DMS53 (cell line): Measurements from ENCODE around the gene EXOSC7.
A peak's percentile ranks its signal among the peaks of the same experiment; 100 is the strongest.
"Not testable (repeated sequence)": the region's sequence is repeated elsewhere in the genome, so short reads cannot be mapped to it uniquely, and the experiment has no call there.

Experiments used
- DNase-seq: peaks from one replicate; lab custom pipeline; 2025; lab: John Stamatoyannopoulos, UW

EXOSC7 gene

DNA sequence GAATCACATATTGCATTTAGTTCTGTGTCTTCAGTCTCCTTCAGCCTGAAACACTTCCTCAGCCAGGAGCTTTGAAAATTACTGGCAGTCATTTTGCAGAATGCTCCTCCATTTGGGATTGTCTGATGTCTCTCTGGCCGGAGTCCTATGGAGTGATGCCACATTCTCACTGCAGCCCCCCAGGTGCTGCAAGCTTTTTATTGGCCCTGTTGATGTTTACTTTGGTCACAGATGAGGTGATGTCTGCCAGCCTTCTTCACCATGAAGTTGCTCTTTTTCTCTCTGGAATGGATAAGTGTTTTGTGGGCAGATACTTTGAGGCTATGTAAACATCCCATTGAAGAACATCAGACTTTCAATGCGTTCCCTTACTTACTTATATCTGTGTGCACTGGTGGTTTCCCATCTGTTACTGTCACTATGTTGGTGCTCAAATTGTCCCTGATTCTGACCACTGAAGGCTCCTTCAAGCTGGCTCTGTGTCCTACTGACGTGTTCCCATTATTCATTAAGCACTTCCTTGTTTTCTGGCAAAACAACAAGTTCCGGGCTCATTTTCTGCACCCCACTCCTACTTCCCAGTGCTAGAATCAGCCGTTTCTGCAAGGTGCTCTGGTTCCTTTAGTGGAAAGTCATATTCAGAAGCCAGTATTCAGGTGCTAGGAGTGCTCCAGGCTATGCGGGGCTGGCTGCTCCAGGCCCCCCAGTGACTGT is 48.7 kb downstream of the EXOSC7 start:
- DNase-seq = peak; percentile 25

DNA sequence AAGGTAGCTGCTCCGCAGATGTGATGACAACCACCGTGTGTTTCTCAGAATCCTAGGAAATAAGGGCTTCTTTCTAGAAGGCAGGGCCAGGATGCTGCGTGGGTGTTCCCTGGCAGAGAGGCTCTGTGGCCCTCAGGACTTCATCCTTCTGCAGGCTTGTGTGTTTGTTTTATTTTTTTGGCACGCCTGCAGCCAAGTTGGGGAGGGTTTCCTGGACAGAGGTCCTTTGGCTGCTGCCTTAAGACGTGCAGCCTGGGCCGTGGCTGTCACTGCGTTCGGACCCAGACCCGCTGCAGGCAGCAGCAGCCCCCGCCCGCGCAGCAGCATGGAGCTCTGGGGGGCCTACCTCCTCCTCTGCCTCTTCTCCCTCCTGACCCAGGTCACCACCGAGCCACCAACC is 50.0 kb downstream of the EXOSC7 start, which contains the start of gene CLEC3B:
CLEC3B (plus strand) TSS at position 266 of the 400 bp plus-strand sequence; CDS start at position 326, 60 bp downstream.
- no peak for DNase-seq

DNA sequence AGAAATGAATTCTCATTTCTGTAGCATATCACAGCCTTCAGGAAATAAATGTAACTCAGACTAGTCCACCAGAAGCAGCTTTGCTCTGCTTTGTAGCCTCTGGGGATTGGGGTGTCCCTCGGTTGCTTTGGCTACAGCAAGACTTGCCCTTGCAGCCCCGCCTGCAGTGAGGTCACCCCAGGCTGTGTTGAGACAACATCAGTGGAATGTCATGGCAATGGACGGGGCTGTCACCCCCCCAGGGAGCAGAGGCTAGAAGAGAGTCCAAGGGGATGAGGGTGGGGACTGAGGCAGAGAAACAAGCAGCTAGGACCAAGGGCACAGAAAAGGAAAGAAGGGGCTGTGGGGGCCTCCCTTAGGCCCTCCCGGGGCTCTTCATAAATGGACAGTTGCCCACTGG is 50.9 kb downstream of the EXOSC7 start:
- no peak for DNase-seq

DNA sequence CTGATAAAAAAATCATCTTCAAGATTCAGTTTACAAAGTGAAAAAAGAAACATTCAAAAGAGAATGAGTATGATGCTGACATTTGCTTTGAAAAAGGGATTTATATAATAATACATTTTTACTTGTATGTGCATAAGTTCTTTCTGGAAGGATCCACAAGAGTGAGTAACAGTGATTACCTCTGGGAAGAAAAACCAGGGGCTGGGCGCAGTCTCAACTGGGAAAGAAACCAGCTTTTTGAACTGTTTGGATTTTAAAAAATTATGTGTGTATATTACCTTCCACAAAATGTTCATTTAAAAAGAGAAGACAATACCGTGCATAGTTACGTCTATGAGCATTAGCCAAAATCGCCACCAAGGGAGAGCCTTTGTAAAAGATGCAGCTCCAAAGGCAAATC is 51.4 kb downstream of the EXOSC7 start:
- DNase-seq = no peak

DNA sequence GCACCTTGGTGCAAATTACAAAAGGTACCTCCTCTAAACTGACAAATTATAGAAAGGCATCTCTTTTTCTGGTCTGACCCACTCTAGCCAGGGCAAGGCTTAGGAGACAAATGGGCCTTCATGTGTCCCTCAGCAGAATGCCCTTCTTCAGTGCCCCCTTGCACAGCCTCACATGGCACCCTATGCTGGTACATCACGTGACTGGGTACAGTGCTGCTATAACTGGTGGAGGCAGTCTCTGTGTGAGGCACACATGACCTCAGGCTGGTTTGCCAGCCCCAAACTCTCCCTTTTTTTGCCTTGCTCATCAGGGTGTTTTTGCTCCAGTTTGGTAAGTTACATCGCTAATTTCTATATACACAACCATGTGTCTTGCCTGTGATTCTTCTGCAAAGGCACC is 53.2 kb downstream of the EXOSC7 start:
- DNase-seq = no peak

DNA sequence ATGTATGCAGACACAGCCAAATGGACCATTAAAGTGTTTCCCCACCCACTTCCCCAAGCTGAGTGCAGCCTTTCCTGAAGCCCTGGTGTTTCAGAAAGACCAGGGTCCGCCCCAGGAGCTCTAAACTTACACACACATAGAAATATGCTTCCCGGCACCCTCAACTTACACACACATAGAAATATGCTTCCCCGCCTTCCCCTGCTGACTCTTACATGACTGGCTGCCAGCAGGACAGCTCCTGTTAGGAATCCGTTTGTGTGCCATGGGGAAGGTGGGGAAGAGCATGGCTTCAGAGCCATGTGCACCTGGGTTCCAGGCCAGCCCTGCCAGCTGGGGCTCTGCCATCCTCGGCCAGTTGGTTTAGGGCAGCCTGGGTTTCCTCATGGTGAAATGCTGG is 53.6 kb downstream of the EXOSC7 start:
- DNase-seq = no peak

DNA sequence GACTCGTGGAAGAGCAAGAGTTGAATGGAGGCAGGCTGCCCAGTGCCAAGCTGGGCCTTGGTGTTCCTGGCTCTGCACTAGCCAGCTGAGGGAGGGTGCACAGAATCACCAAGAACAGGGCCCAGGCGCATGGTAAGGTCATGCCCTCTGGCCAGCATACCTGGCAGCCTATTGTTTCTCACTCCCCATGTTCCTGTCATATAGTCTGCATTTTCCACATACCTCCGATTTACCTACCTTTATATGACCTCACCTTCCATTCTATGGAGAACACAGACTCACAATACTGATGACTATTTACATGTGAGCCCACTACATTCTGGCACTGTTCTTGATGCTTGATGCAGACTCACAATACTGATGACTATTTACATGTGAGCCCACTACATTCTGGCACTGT is 55.5 kb downstream of the EXOSC7 start:
- no peak for DNase-seq

DNA sequence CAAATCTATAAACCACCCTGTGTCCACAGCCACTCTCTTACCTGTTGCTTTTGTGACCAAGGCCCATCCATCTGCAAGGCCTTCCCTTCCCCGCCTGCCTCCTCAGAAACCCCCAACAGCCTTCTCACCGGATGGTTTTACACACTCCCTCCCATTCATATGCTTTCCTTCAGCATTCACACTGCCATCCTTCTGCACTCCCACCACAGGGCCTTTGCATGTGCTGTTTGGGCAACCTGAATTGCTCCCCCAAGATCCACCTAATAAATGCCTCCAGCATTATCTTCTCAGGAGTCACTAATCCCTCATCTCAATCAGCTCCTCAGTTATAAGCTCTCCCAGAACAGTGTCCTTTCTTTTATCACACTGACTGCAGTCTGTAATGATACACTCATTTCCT is 56.1 kb downstream of the EXOSC7 start:
- no peak for DNase-seq

DNA sequence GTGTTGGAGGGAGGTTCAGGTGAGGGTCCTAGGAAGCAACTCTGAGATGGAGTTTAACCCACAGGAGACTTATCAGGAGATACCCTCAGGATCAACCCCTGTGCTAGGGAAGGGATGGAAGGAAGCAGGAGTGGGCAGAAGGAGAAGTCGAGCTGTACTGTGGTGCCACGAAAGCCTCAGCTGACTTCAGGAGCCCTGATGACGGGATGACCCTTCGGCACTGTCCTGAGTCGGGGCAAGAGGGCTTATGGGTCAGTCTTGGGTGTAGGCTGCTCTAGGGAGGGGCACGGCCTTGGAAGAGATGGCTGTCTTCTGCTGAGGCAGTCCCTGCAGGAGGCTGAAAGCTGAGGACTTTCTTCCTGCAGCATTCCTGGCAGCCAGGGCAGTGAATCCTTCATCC is 57.7 kb downstream of the EXOSC7 start:
- no peak for DNase-seq

DNA sequence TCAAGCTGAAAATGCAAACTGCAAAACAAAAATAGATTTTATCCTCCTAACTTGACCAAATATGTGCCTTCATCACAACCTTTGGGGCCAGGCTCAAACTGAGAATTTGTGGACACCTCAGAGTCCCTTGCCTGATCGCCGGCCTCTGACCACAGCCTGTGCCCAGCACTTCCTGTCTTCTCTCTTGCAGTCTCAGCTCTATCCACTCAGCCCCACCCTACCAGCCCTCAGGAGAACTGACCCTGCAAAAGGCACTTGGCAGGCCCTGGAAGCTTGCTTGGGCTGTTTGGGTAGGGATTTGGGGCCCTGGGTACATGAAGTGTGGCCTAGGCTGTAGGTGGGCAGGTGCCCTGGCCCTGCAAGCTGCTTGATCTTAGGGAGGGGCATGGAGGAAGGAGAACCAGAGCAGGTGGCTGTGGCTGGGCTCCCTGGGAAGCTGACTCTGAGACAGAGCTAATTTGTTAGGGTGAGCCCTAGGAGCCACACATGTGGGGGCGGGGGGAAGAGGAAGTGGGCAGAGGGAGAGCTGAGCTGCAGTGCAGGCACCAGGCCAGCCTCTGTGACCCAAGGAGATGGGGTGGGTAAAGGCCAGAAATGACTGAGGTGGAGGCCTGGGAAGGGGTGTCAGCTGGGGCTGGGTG is 58.7 kb downstream of the EXOSC7 start:
- no peak for DNase-seq

DNA sequence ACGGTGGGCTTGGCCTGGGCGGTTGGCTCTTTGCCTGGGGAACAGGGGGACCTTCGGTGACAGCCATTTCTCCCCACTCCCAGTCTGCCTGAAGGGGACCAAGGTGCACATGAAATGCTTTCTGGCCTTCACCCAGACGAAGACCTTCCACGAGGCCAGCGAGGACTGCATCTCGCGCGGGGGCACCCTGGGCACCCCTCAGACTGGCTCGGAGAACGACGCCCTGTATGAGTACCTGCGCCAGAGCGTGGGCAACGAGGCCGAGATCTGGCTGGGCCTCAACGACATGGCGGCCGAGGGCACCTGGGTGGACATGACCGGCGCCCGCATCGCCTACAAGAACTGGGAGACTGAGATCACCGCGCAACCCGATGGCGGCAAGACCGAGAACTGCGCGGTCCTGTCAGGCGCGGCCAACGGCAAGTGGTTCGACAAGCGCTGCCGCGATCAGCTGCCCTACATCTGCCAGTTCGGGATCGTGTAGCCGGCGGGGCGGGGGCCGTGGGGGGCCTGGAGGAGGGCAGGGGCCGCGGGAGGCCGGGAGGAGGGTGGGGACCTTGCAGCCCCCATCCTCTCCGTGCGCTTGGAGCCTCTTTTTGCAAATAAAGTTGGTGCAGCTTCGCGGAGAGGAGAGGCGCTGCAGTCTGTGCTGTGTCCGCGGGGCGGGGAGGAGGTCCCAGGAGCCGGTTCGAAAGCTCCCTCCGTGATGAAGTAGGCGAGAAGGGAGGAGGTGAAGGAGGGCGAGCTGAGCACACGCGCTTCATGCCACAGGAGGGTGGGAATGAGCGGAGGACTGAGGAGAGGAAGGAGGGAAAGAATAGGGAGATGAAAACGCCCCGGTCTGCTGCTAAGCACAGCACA is 59.6 kb downstream of the EXOSC7 start:
- peak; percentile 39 for DNase-seq

DNA sequence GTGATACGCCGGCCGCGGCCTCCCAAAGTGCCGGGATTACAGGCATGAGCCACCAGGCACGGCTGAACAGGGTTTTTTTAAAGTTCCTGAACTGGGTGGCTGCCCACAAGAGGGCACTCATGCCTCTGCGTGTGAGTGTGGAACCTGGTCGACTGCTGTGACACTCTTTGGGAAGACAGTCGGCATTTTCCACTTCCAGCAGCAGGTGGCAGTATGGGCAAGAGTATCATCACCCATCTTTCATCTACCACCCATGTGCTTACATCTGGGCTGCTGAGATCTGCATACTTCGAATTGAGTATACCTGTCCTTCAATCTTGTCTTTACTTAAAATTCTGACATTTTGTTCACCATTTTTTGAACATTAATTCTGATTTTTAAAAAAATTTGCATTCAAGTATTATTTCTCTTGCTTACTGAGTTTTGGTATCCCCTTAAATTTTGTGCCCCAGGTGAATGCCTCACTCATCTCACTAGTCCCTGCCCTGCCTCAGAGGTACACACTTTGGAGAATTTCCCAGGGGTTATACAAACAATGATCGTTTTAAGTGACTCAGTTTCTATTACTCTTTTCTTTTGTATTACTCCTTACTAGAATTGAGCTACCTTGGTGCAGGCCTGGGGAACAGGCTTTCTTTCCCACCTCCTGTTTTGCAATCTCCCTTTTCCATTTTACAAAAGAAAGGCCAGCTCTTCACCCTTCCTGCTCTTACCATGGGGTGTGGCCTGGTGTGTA is 61.8 kb downstream of the EXOSC7 start:
- peak; percentile 85 for DNase-seq

DNA sequence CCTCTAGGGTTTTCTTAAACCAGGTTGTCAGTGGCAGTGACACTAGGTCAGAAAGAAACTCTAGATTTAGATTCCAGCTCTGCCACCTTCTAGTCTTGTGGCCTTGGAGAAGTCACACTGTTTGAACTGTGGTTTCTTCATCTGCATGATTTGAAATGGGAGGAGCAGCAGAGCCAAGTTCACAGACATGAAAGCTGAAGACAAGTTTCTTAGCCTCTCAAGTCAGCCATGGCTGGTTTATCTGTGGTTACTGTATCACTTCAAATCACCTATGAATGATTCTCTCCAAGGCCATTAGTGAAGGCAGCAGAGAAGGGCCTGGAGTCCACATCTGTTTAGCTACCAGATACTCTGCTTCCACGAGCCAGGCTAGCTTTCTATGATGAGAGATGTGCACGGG is 65.6 kb downstream of the EXOSC7 start:
- no peak for DNase-seq

DNA sequence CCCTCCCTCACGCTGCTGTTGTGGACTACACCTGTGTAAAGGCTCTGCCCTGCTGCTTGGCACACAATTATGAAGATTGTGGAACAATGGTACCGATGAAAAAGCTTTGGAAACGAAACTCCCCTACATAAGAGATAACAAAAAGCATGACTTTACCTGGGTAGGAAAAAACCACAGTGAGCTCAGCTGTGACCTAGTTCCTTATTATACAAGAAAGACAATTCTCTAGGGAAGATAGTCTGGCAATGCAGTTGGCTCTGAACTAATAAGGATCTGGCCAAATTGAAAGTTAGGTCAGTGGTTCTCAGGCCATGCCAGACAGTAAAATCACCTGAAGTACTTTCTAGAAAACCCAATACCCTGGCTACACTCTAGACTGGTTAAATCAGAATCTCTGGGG is 66.1 kb downstream of the EXOSC7 start:
- DNase-seq = no peak

DNA sequence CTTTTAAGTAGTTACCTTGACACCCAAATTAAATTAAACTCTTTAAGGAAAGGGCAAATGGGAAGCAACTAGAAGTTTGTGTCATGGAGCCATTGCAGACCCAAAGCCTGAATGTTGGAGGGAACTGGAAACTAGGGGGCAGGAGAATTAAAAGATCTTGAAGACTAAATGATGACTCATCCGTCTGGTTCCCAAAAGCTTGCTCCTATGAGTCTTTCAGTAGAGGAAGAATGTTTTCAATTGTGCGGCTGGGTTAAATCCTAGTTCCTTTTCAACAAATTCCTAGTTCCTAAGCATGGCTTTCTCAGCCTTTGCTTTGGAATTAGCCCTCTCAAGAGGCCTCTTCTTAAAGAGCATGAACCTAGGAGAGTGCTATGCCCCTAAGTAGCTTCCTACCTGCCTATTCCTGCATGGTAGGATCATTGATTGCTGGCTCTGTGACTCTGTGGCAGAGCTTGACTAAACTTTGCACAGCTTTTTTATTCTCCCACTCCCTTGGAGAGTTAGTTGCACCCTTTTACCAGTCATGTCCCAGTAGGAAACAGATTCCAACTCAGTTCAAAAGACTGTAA is 67.8 kb downstream of the EXOSC7 start:
- DNase-seq = no peak

DNA sequence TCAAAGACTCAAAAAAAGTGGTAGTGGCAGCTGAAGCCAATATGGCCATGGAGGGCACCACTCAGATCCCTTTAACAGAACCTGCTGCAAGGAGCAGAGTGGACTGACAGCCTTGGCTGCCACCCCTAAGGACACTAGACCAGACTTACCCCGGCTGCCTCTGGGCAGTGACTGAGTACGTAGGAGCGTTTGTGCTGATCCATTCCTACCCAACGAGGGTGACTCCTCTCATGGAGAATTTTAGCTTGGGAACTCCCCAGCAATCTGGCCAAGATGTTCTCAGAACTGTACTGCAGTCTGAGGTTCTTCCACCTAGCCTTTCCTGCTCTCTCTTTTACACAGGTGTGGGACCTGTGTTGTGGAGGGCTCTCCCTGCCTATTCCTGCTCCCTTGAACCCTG is 72.2 kb downstream of the EXOSC7 start:
- no peak for DNase-seq

DNA sequence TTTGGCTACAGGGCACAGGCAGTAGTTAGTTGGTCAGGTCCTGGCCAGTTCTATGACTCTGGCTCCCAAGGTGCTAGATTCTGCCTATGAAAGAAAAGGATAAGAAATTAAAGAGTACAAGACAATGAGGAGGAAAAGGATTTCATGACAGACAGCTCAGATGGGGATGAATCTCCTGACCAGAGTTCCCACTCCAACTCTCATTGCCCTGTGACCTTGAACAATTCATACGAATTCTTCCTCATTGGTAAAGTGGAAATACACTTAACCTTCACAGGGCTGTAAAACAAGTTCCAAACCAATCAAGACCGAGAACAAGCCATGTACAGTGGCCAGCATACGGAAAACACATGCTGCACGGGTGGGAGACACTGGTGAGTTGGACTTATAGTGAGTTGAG is 73.8 kb downstream of the EXOSC7 start:
- no peak for DNase-seq

DNA sequence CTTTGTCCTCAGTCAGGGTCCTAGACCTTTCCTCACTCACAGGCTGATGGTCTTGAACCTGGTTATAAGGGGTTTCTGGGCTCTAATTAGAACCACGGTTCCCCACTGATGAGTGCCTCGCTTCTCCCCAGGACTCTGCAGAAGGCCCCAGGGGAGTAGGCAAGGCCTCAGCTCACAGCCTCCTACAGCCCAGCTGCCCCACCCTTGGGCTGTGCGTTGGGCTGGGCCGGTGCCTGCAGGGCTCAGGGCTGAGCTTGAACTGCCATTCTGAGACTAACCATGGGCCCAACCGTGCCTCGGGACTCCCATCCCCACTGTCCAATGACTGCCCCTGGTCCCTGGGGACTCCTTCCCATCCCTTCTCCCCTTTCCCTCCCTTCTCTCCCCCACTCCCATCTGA is 75.6 kb downstream of the EXOSC7 start:
- no peak for DNase-seq

DNA sequence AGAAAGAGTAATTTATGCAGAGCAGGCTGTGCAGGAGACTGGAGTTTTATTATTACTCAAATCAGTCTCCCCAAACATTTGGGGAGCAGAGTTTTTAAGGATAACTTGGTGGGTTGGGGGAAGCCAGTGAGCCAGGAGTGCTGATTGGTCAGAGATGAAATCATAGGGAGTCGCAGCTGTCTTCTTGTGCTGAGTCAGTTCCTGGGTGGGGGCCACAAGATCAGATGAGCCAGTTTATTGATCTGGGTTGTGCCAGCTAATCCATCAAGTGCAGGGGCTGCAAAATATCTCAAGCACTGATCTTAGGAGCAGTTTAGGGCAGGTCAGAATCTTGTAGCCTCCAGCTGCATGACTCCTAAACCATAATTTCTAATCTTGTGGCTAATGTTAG is 77.8 kb downstream of the EXOSC7 start:
- DNase-seq = not testable (repeated sequence)

DNA sequence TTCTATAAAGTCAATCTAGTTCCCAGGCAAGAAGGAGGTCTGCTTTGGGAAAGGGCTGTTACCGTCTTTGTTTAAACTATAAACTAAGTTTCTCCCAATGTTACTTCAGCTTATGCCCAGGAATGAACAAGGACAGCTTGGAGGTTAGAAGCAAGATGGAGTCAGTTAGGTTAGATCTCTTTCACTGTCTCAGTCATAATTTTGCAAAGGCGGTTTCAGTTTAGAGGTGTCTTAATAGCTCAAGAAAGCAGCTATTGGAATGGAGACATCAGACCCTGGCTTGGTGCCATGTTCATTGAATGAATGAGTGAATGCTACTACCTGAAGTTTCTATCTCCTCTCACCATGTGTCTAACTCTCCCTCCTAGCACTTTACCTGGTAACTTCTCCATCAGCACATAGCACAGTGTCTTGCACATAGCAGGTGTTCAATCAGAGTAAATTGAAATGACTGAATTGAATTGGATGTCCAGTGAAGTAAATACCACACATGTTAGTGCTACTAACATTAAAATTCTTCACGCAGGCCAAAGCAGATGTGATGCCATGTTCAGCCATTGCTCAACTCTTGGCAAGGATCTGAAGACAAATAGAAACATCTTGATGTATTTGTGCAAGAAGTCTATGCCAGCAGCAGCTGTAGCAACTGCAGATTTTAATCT is 78.3 kb downstream of the EXOSC7 start:
- no peak for DNase-seq

DNA sequence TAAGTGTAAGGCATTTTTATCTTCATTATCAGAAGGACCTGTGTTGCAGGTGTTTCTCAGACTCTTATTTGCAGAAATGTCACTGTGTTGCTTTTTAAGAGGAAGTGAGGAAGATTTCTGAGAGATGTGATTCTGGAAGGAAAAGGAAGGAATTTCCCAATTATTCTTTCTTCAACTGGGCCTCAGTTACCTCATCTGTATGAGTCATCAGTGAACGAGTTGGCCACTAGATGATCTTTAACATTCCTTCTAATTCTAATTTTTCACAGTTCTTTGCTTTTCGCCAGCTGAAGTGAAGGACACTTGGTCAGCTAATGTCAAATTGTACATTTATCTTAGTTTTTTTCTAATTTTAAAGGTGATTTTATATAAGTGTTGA is 79.0 kb downstream of the EXOSC7 start:
- no peak for DNase-seq
